Adrenal gland (tissue), 12 donors: ENCODE results near the gene DYNLL2. TPM values are rescaled to one million over a fixed set of nuclear protein-coding genes. Genes with fewer than 3 reads are reported as not detected.
"Not testable (repeated sequence)": the region's sequence is repeated elsewhere in the genome, so short reads cannot be mapped to it uniquely, and the experiment has no call there.

Source experiments
- DNase-seq, 7 donors: peaks; one replicate each; pipeline ENCODE4 v3.0.0-alpha.2; 2019 to 2020
- H3K27ac ChIP-seq, 5 donors: fragments of 200-600 bp; sonication (generic) in 4 of 5; 1 replicate in 3 of 5; 2 replicates in 2 of 5; pipeline versions ENCODE4 v1.5.1 to v1.8.0; 2016 to 2020; ENCODE audit warnings: mild to moderate bottlenecking in 1 of 5
- H3K27me3 ChIP-seq: fragments of 200-600 bp; 2 replicates; pipeline ENCODE4 v1.8.0; 2021
- H3K36me3 ChIP-seq, 2 donors: fragments of 200-600 bp; replicated peaks in 1 of 2; 1 replicate in 1 of 2; 2 replicates in 1 of 2; pipeline versions ENCODE4 v1.5.1 to v1.8.0; 2018 to 2022
- H3K4me1 ChIP-seq, 2 donors: fragments of 200-600 bp; replicated peaks in 1 of 2; 1 replicate in 1 of 2; 2 replicates in 1 of 2; pipeline versions ENCODE4 v1.5.1 to v1.8.0; 2018 to 2021
- H3K4me3 ChIP-seq, 4 donors: fragments of 200-600 bp; sonication (generic) in 3 of 4; one replicate each; pipeline ENCODE4 v1.5.1; 2016 to 2018
- H3K9me3 ChIP-seq, 3 donors: fragments of 200-600 bp; sonication (generic) in 1 of 3; replicated peaks in 1 of 3; 1 replicate in 2 of 3; 2 replicates in 1 of 3; pipeline versions ENCODE4 v1.5.1 to v1.8.0; 2016 to 2021
- POLR2A ChIP-seq, 2 donors: fragments of 450-650 bp; IDR thresholded peaks; one replicate each; pipeline ENCODE4 v1.6.1; 2017; ENCODE audit warnings: antibody characterized with exemption in 2 of 2, mild to moderate bottlenecking in 2 of 2, moderate library complexity in 1 of 2
- WGBS, 4 donors: extraction: QIAGEN DNeasy Blood & Tissue Kit in 2 of 4; methylation state at CpG; one replicate each; pipeline versions ENCODE4 v1.1.5 to v1.1.7; 2013 to 2017; 5-methylcytosine and 5-hydroxymethylcytosine counted together
- intact Hi-C, 2 donors: fragments of 100-400 bp; cut with DNase I; formaldehyde crosslinking; loops; one replicate each; pipeline versions ENCODE4 v1.14.1 to v1.15.0; 2022 to 2023
- polyA plus RNA-seq, 3 donors: library from polyadenylated mRNA; stranded (reverse); fragments of 200-250 nt in 2 of 3; fragments of 350-450 nt in 1 of 3; fragmentation: Illumina TruSeq in 1 of 3; extraction: RNeasy Lipid Tissue Mini Kit (QIAGEN cat#74804) in 1 of 3; gene quantifications; one replicate each; pipeline ENCODE4 v1.2.3, GENCODE V29; 2013 to 2014
- total RNA-seq, 9 donors: library from RNA; depleted of rRNA in 4 of 9; stranded (reverse); fragments of >200 nt in 4 of 9; fragments of 120-200 nt in 1 of 9; fragmentation: NEBNext Ultra II Directional in 1 of 9; extraction: Animal tissue kit (Norgen Biotek cat#: 25700) in 1 of 9; gene quantifications; one replicate each; pipeline versions ENCODE4 v1.1.0 to v1.2.4, GENCODE V29; 2013 to 2023
- TF ChIP-seq, protein P1 (sequence below), 6 experiments: fragments of 450-650 bp in 4 of 6; fragments of 200-600 bp in 2 of 6; sonication (generic) in 1 of 6; IDR thresholded peaks; 1 replicate in 5 of 6; 2 replicates in 1 of 6; pipeline versions ENCODE4 v1.5.1 to v1.8.0; 2016 to 2021; ENCODE audit warnings: antibody characterized with exemption in 6 of 6, mild to moderate bottlenecking in 2 of 6, moderate library complexity in 1 of 6
- donor health status: healthy with polysubstance abuse.
- donor health status: Bipolar disorder and iron deficiency.
- donor health status: DM: yes; HTN: yes; CAD: no.
- donor health status: DM: no; HTN: no; CAD: no.
- donor health status: DM: no; HTN: no; CAD: no.
- donor health status: DM: yes; HTN: yes; CAD: no.

DYNLL2 gene
- total and polyA plus RNA-seq, 12 donors: 18.5 to 207 (median 38.8) TPM

- intact Hi-C loops: no loop called here
- TF ChIP-seq POLR2A (IDR thresholded peaks at IDR 0.05): no peak
- TF ChIP-seq, protein P1, sequence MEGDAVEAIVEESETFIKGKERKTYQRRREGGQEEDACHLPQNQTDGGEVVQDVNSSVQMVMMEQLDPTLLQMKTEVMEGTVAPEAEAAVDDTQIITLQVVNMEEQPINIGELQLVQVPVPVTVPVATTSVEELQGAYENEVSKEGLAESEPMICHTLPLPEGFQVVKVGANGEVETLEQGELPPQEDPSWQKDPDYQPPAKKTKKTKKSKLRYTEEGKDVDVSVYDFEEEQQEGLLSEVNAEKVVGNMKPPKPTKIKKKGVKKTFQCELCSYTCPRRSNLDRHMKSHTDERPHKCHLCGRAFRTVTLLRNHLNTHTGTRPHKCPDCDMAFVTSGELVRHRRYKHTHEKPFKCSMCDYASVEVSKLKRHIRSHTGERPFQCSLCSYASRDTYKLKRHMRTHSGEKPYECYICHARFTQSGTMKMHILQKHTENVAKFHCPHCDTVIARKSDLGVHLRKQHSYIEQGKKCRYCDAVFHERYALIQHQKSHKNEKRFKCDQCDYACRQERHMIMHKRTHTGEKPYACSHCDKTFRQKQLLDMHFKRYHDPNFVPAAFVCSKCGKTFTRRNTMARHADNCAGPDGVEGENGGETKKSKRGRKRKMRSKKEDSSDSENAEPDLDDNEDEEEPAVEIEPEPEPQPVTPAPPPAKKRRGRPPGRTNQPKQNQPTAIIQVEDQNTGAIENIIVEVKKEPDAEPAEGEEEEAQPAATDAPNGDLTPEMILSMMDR (IDR thresholded peaks at IDR 0.05): no peak
- no peaks in the 10 kb centered on the region for H3K27me3 ChIP-seq
- no peaks in the 10 kb centered on the region for H3K9me3 ChIP-seq
- 71 to 76% (median 74%) methylated on average over 1 of the region's 1 CpG for WGBS, 4 donors
- no peak overlapping the region for H3K27ac ChIP-seq
- no peaks in the 10 kb centered on the region for H3K4me1 ChIP-seq
- DNase-seq: no peak
- no peaks in the 10 kb centered on the region for H3K36me3 ChIP-seq
- H3K4me3 ChIP-seq: no peak overlapping the region
Observed at GRCh38 chr17:58072862-58073261, 10.4 kb upstream of the DYNLL2 start.

DNA sequence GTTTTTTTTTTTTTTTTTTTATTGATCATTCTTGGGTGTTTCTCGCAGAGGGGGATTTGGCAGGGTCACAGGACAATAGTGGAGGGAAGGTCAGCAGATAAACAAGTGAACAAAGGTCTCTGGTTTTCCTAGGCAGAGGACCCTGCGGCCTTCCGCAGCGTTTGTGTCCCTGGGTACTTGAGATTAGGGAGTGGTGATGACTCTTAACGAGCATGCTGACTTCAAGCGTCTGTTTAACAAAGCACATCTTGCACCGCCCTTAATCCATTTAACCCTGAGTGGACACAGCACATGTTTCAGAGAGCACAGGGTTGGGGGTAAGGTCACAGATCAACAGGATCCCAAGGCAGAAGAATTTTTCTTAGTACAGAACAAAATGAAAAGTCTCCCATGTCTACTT, 10.0 kb upstream of the DYNLL2 start:
- DNase-seq, intact Hi-C loops, H3K36me3 ChIP-seq, H3K4me3 ChIP-seq, H3K9me3 ChIP-seq, H3K4me1 ChIP-seq, H3K27me3 ChIP-seq, H3K27ac ChIP-seq: not testable (repeated sequence)
- 43 to 78% (median 64%) methylated on average over 5 to 7 of the region's 7 CpGs for WGBS, 4 donors

DNA sequence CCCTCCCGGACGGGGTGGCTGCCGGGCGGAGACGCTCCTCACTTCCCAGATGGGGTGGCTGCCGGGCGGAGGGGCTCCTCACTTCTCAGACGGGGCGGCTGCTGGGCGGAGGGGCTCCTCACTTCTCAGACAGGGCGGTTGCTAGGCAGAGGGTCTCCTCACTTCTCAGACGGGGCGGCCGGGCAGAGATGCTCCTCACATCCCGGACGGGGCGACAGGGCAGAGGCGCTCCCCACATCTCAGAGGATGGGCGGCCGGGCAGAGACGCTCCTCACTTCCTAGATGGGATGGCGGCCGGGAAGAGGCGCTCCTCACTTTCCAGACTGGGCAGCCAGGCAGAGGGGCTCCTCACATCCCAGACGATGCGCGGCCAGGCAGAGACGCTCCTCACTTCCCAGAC, 8.8 kb upstream of the DYNLL2 start:
- WGBS, 4 donors: 90 to 96% (median 94%) methylated on average over 9 to 16 of the region's 28 CpGs; no CpG with 5 or more reads in 1 of the 4 donors
- H3K36me3 ChIP-seq, H3K4me1 ChIP-seq, H3K27ac ChIP-seq, DNase-seq, H3K9me3 ChIP-seq, intact Hi-C loops, H3K27me3 ChIP-seq, H3K4me3 ChIP-seq: not testable (repeated sequence)

- Histone ChIP-seq H3K9me3 (no peaks in the 10 kb centered on the region), H3K27ac (no peak overlapping the region), H3K4me3 (no peak overlapping the region), H3K4me1 (peaks cover 2 to 5% of the 10 kb centered on the region in 2 donors), H3K36me3 (no peaks in the 10 kb centered on the region), H3K27me3 (no peaks in the 10 kb centered on the region)
- 71 to 76% (median 74%) methylated on average over 6 of the region's 6 CpGs for WGBS, 4 donors
- no peak for TF ChIP-seq POLR2A (IDR thresholded peaks at IDR 0.05)
- TF ChIP-seq, protein P1 (IDR thresholded peaks at IDR 0.05): no peak
- no peak for DNase-seq
- intact Hi-C loops: loop anchor here in 1 of 2 donors (5.0 kb wide), 1 partner anchor 72 kb away; the partner anchor contains the start of gene SRSF1
Observed at GRCh38 chr17:58079300-58080033, 3.8 kb upstream of the DYNLL2 start.

DNA sequence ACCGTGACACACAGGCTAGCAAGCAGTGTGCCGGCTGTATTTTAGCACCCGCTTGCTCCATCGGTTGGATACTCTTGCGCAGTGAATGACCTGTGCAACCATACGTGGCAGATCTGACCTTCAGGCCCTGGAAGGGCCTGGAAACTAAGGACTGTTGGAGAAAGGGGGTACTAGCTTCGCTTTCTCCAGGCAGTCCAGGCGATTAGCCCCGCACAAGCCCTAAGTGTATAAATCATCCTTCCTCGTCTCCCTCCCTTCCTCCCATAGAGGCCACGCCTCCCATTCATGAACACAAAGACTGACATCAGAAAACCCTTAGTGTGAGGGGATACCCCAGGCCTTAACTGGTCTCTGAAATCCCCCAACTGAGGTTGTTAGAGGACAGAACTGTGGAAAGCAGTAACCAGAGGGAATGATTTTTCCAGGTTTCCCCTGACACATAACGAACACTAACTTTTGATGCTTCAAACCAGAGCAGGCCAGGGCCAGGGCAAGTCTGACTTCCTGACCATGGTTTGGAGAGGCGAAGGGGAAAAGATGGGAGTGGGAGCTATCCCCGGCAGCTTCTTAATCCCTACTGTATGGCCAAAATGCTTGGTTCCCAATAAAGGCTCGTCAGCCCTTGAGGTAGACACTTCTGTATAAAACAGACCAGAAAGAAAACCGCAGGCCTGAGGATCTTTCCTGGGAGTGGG, 1.4 kb upstream of the DYNLL2 start:
- Histone ChIP-seq H3K4me3 (no peak overlapping the region), H3K9me3 (no peaks in the 10 kb centered on the region), H3K4me1 (peaks cover 20 to 26% of the 10 kb centered on the region in 2 donors), H3K36me3 (peaks cover 0 to 4% of the 10 kb centered on the region in 2 donors), H3K27ac (no peak overlapping the region), H3K27me3 (no peaks in the 10 kb centered on the region)
- DNase-seq: no peak
- TF ChIP-seq, protein P1 (IDR thresholded peaks at IDR 0.05): no peak
- no peak for TF ChIP-seq POLR2A (IDR thresholded peaks at IDR 0.05)
- intact Hi-C loops: loop anchor here in 1 of 2 donors (5.0 kb wide), 1 partner anchor 74 kb away; the partner anchor contains the start of gene SRSF1
- WGBS, 4 donors: 86 to 90% (median 89%) methylated on average over 10 to 16 of the region's 16 CpGs
